Mesangial cell (primary cell): ENCODE data around the gene ZNF431. TPM values are rescaled to one million over a fixed set of nuclear protein-coding genes. Genes with fewer than 3 reads are reported as not detected.

ENCODE experiments used
- total RNA-seq: library from RNA; depleted of rRNA; stranded (reverse); fragments of >200 nt; gene quantifications from 2 replicates; pipeline ENCODE4 v1.2.3, GENCODE V29; 2015

The ZNF431 gene
- 2.5 and 2.8 TPM in 2 replicates for total RNA-seq

GRCh38 chr19:21141787-21142464 is at the start of gene ZNF431:
Gene ZNF431 (plus strand): TSS chr19:21142040. CDS start chr19:21142184, 144 bp downstream.

Other genes starting within 250 kb of the ZNF431 start
- gene ZNF85, start 218.8 kb upstream of the ZNF431 start, total RNA-seq, result 2.7 and 8.0 TPM in 2 replicates
- gene ZNF430, start 121.4 kb upstream of the ZNF431 start, total RNA-seq, result 3.4 and 4.3 TPM in 2 replicates
- gene ZNF714, start 59.8 kb upstream of the ZNF431 start, total RNA-seq, result 3.0 and 7.0 TPM in 2 replicates
- gene ZNF708, start 187.4 kb downstream of the ZNF431 start, total RNA-seq, result 2.4 and 6.7 TPM in 2 replicates
- 5.7 and 7.5 TPM in 2 replicates for gene ZNF738, start 217.0 kb downstream of the ZNF431 start, total RNA-seq